AG09319 (cell line): Measurements from ENCODE around the gene ARSG.
"Not testable (repeated sequence)": the region's sequence is repeated elsewhere in the genome, so short reads cannot be mapped to it uniquely, and the experiment has no call there.

ENCODE experiments used
- DNase-seq: peaks from one replicate; pipeline ENCODE4 v3.0.0-alpha.2; 2010; ENCODE audit warnings: low read depth; ENCODE audit errors: extremely low read depth
- TF ChIP-seq, protein P1 (sequence below): IDR thresholded peaks from 2 replicates; pipeline ENCODE4 v1.5.1; 2011; ENCODE audit warnings: low read depth, mild to moderate bottlenecking, inconsistent platforms, low read length, moderate library complexity

ARSG gene

DNA sequence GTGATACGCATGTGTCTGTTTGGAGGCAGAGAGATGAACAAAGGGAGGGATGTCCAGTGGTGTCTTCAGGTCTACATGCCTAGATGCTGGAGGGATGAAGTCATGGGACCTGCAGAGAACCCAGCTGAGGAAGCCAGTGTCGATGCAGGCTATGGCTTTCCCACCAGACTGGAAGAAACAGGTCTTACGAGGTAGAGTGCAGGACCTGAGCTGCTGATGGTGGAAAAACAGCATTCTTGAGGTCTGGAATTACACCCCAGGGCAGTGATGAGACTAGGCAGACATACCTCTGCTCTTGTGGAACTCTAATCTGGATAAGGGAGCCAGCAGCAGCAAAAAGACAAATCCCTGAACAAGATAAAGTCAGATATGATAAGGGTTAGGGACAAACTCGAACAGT lies 37.4 kb downstream of the ARSG start:
- TF ChIP-seq, protein P1, sequence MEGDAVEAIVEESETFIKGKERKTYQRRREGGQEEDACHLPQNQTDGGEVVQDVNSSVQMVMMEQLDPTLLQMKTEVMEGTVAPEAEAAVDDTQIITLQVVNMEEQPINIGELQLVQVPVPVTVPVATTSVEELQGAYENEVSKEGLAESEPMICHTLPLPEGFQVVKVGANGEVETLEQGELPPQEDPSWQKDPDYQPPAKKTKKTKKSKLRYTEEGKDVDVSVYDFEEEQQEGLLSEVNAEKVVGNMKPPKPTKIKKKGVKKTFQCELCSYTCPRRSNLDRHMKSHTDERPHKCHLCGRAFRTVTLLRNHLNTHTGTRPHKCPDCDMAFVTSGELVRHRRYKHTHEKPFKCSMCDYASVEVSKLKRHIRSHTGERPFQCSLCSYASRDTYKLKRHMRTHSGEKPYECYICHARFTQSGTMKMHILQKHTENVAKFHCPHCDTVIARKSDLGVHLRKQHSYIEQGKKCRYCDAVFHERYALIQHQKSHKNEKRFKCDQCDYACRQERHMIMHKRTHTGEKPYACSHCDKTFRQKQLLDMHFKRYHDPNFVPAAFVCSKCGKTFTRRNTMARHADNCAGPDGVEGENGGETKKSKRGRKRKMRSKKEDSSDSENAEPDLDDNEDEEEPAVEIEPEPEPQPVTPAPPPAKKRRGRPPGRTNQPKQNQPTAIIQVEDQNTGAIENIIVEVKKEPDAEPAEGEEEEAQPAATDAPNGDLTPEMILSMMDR = no peak
- DNase-seq = no peak

DNA sequence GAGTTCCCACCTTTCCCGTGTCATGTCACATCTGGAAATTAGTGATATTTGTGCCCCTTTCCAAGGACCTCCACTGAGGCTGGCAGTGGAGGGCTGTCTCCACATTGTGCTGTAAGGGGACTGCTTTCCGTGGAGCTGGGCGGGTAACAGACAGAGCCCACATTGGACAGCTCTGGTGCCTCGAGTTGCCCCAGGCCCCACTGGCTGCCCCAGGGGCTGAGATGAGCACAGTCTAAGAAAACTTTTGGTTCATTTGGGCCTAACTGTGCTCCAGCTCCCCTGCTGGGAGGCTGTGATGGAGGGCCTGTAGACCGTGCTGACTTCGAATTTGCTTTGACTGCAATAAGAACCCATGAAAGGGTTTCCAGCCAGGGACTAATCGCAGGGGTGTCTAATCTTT lies 38.0 kb downstream of the ARSG start:
- no peak for DNase-seq
- TF ChIP-seq, protein P1 = no peak

DNA sequence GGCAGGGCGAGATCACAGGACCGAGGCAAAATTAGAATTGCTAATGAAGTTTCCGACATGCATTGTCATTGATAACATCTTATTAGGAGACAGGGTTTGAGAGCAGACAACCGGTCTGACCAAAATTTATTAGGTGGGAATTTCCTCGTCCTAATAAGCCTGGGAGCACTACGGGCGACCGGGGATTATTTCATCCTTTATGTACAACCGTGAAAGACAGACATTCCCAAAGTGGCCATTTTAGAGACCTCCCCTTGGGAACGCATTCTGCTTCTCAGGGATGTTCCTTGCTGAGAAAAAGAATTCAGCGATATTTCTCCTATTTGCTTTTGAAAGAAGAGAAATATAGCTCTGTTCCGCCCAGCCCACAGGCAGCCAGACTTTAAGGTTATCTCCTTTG lies 40.6 kb downstream of the ARSG start:
- not testable (repeated sequence) for DNase-seq

DNA sequence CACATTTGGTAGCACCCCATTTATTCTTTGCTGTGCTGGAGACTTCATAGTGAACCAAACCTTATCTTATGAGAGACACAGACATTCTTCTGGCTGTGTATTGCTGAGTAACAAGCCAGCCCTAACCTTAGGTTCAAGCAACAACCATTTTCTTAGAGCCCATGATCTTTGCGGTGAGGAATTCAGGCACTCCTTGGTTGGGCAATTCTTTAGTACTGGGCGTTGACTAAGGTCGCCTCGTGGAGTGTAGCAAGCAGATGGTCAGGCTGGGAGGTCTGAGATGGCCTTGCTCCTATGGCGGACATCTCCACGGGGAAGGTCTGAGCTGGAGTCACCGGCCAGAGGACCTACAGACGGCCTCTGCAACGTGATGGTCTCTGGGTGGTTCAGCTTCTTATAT lies 43.1 kb downstream of the ARSG start:
- TF ChIP-seq, protein P1 = no peak
- no peak for DNase-seq

DNA sequence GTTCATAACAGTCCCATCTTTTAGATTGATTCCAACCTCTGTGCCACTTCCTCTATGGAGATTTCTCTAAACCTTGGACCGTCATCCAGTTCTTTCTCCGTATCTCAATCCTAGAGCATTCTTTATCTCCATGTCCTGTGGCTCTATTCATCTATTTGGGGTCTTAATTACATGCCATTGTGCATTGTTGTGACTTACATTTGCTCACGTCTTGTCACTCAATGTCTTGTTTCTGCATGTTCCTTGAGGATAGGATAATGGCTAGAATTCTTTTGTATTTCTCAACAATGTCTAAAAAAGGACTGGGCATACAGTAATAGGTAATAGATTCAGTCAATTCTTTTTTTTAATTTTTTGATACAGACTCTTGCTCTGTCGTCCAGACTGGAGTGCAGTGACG lies 50.2 kb downstream of the ARSG start:
- TF ChIP-seq, protein P1 = no peak
- DNase-seq = no peak

DNA sequence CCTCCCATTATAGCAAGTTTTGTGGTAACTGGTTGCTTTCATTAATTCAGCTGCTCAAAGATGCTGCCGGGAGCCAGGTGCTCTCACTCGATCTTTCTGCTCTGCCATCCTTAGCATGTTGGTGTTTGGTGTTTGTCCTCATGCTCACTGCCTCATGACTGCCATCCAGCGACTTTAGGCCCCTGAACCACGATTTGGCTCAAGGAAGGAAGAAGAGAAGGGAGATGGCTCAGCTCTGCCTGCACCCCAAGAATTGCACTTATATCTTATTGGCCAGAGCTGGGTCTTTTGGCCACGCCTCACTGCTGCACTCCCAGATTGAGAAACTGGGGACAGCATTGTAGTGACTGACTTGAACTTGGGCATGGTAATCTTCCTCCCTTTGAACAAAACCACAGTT lies 52.7 kb downstream of the ARSG start:
- no peak for DNase-seq
- TF ChIP-seq, protein P1 = no peak

DNA sequence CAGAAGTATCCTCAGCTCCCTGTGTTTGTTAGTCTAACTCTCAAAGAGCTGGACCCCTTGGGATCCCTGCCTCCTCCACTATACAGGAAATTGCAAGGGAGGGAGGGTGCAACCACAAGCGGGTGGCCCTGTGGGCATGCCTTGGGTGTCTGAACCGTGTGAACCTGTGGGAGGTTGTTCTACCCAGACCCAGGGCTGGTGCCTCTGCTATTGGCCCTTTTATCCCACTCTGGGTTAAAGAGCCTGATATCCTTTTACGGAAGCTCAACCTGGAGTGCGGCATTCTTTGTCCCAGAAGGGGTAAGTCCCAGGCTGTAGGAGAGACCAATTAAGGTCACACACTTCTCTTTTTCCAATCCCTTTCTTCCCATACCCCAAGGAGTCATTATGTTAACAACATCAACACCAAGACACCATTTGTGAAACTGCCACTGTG lies 53.4 kb downstream of the ARSG start:
- no peak for DNase-seq
- TF ChIP-seq, protein P1 = no peak

DNA sequence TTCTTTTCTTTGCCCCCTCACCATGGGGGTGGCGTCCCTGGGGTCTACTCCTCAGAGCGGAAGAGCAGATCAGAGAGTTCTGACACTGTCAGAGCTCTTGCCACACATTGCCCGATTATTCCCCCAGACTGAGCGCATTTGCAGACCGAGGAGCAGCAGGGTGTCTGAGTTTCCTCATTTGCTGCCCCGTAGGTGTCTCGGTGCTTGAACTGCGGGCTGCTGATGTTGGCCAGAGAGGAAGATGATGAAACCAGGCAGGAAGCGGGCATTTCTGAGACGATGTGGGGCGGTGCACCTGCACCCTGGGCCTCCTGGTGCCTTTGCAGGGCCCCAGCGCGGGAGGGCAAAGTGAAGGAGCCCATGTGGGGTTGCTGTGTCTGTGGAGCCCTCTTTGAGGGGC lies 55.2 kb downstream of the ARSG start:
- no peak for DNase-seq
- TF ChIP-seq, protein P1 = no peak
